ENCODE measurements around the gene RXRA.

The RXRA gene

GRCh38 chr9:134452728-134453127 is 126.5 kb downstream of the RXRA start:
- DNase-seq (ENCODE audit: low spot score) = no peak

GRCh38 chr9:134453776-134454475 is 127.7 kb downstream of the RXRA start:
- DNase-seq (ENCODE audit: low spot score) = no peak

GRCh38 chr9:134454476-134454857 is 128.2 kb downstream of the RXRA start:
- no peak for DNase-seq (ENCODE audit: low spot score)

GRCh38 chr9:134455021-134455471 is 128.8 kb downstream of the RXRA start:
- no peak for DNase-seq (ENCODE audit: low spot score)

- DNase-seq (ENCODE audit: low spot score) = no peak
These were observed 129.3 kb downstream of the RXRA start for GRCh38 chr9:134455537-134455933.

GRCh38 chr9:134455934-134456755 is 129.9 kb downstream of the RXRA start:
- no peak for DNase-seq (ENCODE audit: low spot score)

- DNase-seq (ENCODE audit: low spot score) = no peak
These were observed 130.6 kb downstream of the RXRA start for GRCh38 chr9:134456756-134457305.

GRCh38 chr9:134457321-134458206 is 131.3 kb downstream of the RXRA start:
- DNase-seq (ENCODE audit: low spot score) = no peak

- no peak for DNase-seq (ENCODE audit: low spot score)
These were observed 132.2 kb downstream of the RXRA start for GRCh38 chr9:134458207-134459108.

GRCh38 chr9:134459164-134459563 is 132.9 kb downstream of the RXRA start:
- DNase-seq (ENCODE audit: low spot score) = no peak

GRCh38 chr9:134459573-134459972 is 133.3 kb downstream of the RXRA start:
- DNase-seq (ENCODE audit: low spot score) = no peak

GRCh38 chr9:134460206-134460605 is 134.0 kb downstream of the RXRA start:
- DNase-seq (ENCODE audit: low spot score) = no peak

GRCh38 chr9:134460896-134461295 is 134.6 kb downstream of the RXRA start:
- DNase-seq (ENCODE audit: low spot score) = no peak

- no peak for DNase-seq (ENCODE audit: low spot score)
These were observed 135.2 kb downstream of the RXRA start for GRCh38 chr9:134461426-134461982.

- no peak for DNase-seq (ENCODE audit: low spot score)
These were observed 136.1 kb downstream of the RXRA start for GRCh38 chr9:134462318-134462717.

GRCh38 chr9:134463280-134463679 is 137.0 kb downstream of the RXRA start:
- DNase-seq (ENCODE audit: low spot score) = no peak

- no peak for DNase-seq (ENCODE audit: low spot score)
These were observed 140.8 kb downstream of the RXRA start for GRCh38 chr9:134466869-134467616.

GRCh38 chr9:134468358-134468757 is 142.1 kb downstream of the RXRA start:
- no peak for DNase-seq (ENCODE audit: low spot score)

- DNase-seq (ENCODE audit: low spot score) = no peak
These were observed 143.0 kb downstream of the RXRA start for GRCh38 chr9:134469041-134469875.

All from HuH-7 (cell line).